ENCODE data around the gene WAC. TPM values are rescaled to one million over a fixed set of nuclear protein-coding genes. Genes with fewer than 3 reads are reported as not detected.

Gene WAC
- total RNA-seq, 2 experiments from 2014 or later, result 111 to 121 TPM

- Histone ChIP-seq H3K4me1 (ENCODE audit: insufficient read depth, low read length, poor library complexity, severe bottlenecking) (peaks cover 23% of the 10 kb centered on the region), H3K9me2 (ENCODE audit: insufficient read depth, low read length) (no peaks in the 10 kb centered on the region), H3K27ac (ENCODE audit: low read depth, low read length, poor library complexity, severe bottlenecking) (no peak overlapping the region), H3K79me2 (ENCODE audit: insufficient read depth, low read depth, low read length) (peaks cover 100% of the 10 kb centered on the region), H2AFZ (ENCODE audit: low read length) (no peak overlapping the region), H3K36me3 (ENCODE audit: insufficient read depth, low read length) (peaks cover 99% of the 10 kb centered on the region), H3K4me2 (ENCODE audit: low read length) (no peak overlapping the region; the same call in 1 of the 2 replicates), H3K9me3 (ENCODE audit: low read length) (no peaks in the 10 kb centered on the region), H3K4me3 (ENCODE audit: low read depth, low read length, poor library complexity, severe bottlenecking) (no peak overlapping the region), H4K20me1 (ENCODE audit: insufficient read depth, low read length) (peaks cover 38% of the 10 kb centered on the region)
- TF ChIP-seq EZH2phosphoT487 (IDR thresholded peaks at IDR 0.05; ENCODE audit: borderline replicate concordance, low read depth, low read length), result no peak
- TF ChIP-seq, protein P1, sequence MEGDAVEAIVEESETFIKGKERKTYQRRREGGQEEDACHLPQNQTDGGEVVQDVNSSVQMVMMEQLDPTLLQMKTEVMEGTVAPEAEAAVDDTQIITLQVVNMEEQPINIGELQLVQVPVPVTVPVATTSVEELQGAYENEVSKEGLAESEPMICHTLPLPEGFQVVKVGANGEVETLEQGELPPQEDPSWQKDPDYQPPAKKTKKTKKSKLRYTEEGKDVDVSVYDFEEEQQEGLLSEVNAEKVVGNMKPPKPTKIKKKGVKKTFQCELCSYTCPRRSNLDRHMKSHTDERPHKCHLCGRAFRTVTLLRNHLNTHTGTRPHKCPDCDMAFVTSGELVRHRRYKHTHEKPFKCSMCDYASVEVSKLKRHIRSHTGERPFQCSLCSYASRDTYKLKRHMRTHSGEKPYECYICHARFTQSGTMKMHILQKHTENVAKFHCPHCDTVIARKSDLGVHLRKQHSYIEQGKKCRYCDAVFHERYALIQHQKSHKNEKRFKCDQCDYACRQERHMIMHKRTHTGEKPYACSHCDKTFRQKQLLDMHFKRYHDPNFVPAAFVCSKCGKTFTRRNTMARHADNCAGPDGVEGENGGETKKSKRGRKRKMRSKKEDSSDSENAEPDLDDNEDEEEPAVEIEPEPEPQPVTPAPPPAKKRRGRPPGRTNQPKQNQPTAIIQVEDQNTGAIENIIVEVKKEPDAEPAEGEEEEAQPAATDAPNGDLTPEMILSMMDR (conservative IDR thresholded peaks at IDR 0.05; ENCODE audit: low read length), result no peak
- ChIA-PET POLR2A (interaction anchor here (0.9 to 1.5 kb wide), 2 partner anchors 9 to 14 kb away, joined by 3 to 8 read pairs; no protein-coding TSS in a partner anchor), CTCF (ENCODE audit: unreplicated experiment) (no interaction called here)
- BruUV-seq (replicated peaks), result no TSS peak
- DNase-seq (ENCODE audit: low spot score), result no peak
- intact Hi-C loops (cut with micrococcal nuclease; ENCODE audit: unreplicated experiment), result no loop called here
Measured at GRCh38 chr10:28542728-28543127, 9.8 kb downstream of the WAC start.

- peaks cover 98% of the 10 kb centered on the region for H3K36me3 ChIP-seq (ENCODE audit: insufficient read depth, low read length)
- POLR2A ChIA-PET, result interaction anchor here (0.6 to 2.9 kb wide), 4 partner anchors 9 to 1667 kb away, joined by 3 to 18 read pairs (median 5); no protein-coding TSS in a partner anchor
- no peaks in the 10 kb centered on the region for H3K9me3 ChIP-seq (ENCODE audit: low read length)
- H3K27ac ChIP-seq (ENCODE audit: low read depth, low read length, poor library complexity, severe bottlenecking), result no peak overlapping the region
- H3K4me3 ChIP-seq (ENCODE audit: low read depth, low read length, poor library complexity, severe bottlenecking), result no peak overlapping the region
- CTCF ChIA-PET (ENCODE audit: unreplicated experiment), result no interaction called here
- intact Hi-C loops (cut with micrococcal nuclease; ENCODE audit: unreplicated experiment), result no loop called here
- peaks cover 23% of the 10 kb centered on the region for H3K4me1 ChIP-seq (ENCODE audit: insufficient read depth, low read length, poor library complexity, severe bottlenecking)
- no TSS peak for BruUV-seq (replicated peaks)
- no peak overlapping the region for H2AFZ ChIP-seq (ENCODE audit: low read length)
- no peaks in the 10 kb centered on the region for H3K9me2 ChIP-seq (ENCODE audit: insufficient read depth, low read length)
- peaks cover 100% of the 10 kb centered on the region for H3K79me2 ChIP-seq (ENCODE audit: insufficient read depth, low read depth, low read length)
- DNase-seq (ENCODE audit: low spot score), result no peak
- peaks cover 38% of the 10 kb centered on the region for H4K20me1 ChIP-seq (ENCODE audit: insufficient read depth, low read length)
- no peak overlapping the region for H3K4me2 ChIP-seq (ENCODE audit: low read length)
- TF ChIP-seq, protein P1 (conservative IDR thresholded peaks at IDR 0.05; ENCODE audit: low read length), result no peak
- no peak for TF ChIP-seq EZH2phosphoT487 (IDR thresholded peaks at IDR 0.05; ENCODE audit: borderline replicate concordance, low read depth, low read length)
Measured at GRCh38 chr10:28544058-28544457, 11.1 kb downstream of the WAC start.

DNA sequence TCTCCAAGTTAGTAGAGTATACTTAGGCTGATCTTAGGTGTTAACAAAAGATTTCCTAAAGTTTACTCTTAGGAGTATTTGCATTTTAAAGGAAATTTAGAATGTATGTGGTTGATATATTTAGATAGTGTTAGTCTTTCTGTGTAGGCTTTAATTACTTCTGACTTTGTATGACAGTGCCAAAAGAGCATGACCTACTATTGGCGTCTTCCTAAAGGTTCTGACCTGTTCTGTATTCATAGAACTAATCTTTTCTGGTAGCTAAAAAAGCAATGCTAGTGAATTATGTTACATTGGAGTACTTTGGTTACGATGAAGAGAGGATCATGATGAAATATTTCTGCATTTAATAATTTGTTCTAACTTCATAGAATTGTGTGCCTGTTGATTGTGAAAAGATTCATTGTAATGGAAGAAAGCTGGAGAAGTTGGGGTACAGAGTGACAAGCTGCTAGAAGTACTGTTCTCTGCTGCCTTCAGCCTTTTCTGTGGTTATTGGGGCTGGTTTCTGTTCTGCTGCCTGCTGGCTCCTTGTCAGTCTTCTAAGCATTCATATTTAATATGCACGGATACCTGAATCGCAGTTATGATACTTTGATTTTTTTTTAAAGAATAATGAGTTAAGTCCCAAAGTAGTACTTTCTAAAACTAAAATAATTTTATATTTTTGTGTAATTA lies 13.2 kb downstream of the WAC start:
- intact Hi-C loops (cut with micrococcal nuclease; ENCODE audit: unreplicated experiment), result loop anchor here (5.0 kb wide), 1 partner anchor 41 kb away; no protein-coding TSS in a partner anchor
- H3K4me3 ChIP-seq (ENCODE audit: low read depth, low read length, poor library complexity, severe bottlenecking), result no peak overlapping the region
- no peak overlapping the region for H2AFZ ChIP-seq (ENCODE audit: low read length)
- H3K4me2 ChIP-seq (ENCODE audit: low read length), result no peak overlapping the region
- ChIA-PET CTCF (ENCODE audit: unreplicated experiment) (no interaction called here), POLR2A (interaction anchor here (0.6 to 2.9 kb wide), 7 partner anchors 9 to 42 kb away, joined by 3 to 18 read pairs (median 5); no protein-coding TSS in a partner anchor)
- TF ChIP-seq EZH2phosphoT487 (IDR thresholded peaks at IDR 0.05; ENCODE audit: borderline replicate concordance, low read depth, low read length), result no peak
- TF ChIP-seq, protein P1 (conservative IDR thresholded peaks at IDR 0.05; ENCODE audit: low read length), result no peak
- peaks cover 100% of the 10 kb centered on the region for H3K79me2 ChIP-seq (ENCODE audit: insufficient read depth, low read depth, low read length)
- peaks cover 37% of the 10 kb centered on the region for H4K20me1 ChIP-seq (ENCODE audit: insufficient read depth, low read length)
- H3K4me1 ChIP-seq (ENCODE audit: insufficient read depth, low read length, poor library complexity, severe bottlenecking), result peaks cover 17% of the 10 kb centered on the region
- BruUV-seq (replicated peaks), result no TSS peak
- peaks cover 98% of the 10 kb centered on the region for H3K36me3 ChIP-seq (ENCODE audit: insufficient read depth, low read length)
- H3K9me2 ChIP-seq (ENCODE audit: insufficient read depth, low read length), result no peaks in the 10 kb centered on the region
- DNase-seq (ENCODE audit: low spot score), result no peak
- H3K27ac ChIP-seq (ENCODE audit: low read depth, low read length, poor library complexity, severe bottlenecking), result no peak overlapping the region
- H3K9me3 ChIP-seq (ENCODE audit: low read length), result no peaks in the 10 kb centered on the region
